GM12891 (cell line): ENCODE data around the gene AKIP1. TPM values are rescaled to one million over a fixed set of nuclear protein-coding genes. Genes with fewer than 3 reads are reported as not detected.

Experiments
- DNase-seq: peaks from one replicate; pipeline ENCODE4 v3.0.0; 2011; ENCODE audit warnings: low spot score; ENCODE audit not compliant: insufficient read length
- FAIRE-seq: peaks from 2 replicates; lab custom pipeline; 2011; peaks lifted over from hg19 to GRCh38; lab: Jason Lieb, UNC
- PAX5 ChIP-seq: IDR thresholded peaks from 2 replicates; pipeline ENCODE4 v1.6.1; 2011; ENCODE audit warnings: low read length, moderate library complexity, mild to moderate bottlenecking; ENCODE audit not compliant: insufficient read depth, severe bottlenecking
- POLR2A ChIP-seq: IDR thresholded peaks from 2 replicates; pipeline ENCODE4 v1.6.1; 2011; ENCODE audit warnings: low read depth, low read length, control low read depth
- POLR2AphosphoS5 ChIP-seq: IDR thresholded peaks from 2 replicates; pipeline ENCODE4 v1.6.1; 2011; ENCODE audit warnings: low read depth, low read length, control low read depth
- POU2F2 ChIP-seq: IDR thresholded peaks from 2 replicates; pipeline ENCODE4 v1.6.1; 2011; ENCODE audit warnings: low read depth, mild to moderate bottlenecking, control low read depth, low read length, moderate library complexity
- SPI1 ChIP-seq: IDR thresholded peaks from 2 replicates; pipeline ENCODE4 v1.6.1; 2011; ENCODE audit warnings: low read depth, low read length, control low read depth
- TAF1 ChIP-seq: IDR thresholded peaks from 2 replicates; pipeline ENCODE4 v1.6.1; 2011; ENCODE audit warnings: low read depth, low read length, control low read depth
- polyA plus RNA-seq: library from polyadenylated mRNA; unstranded; fragments of >200 nt; gene quantifications from one replicate; pipeline ENCODE4 v1.2.1, GENCODE V29; 2012; ENCODE audit warnings: low read depth, missing spikeins, inconsistent platforms; ENCODE audit not compliant: missing spikeins

Gene AKIP1
- polyA plus RNA-seq: 20.1 TPM

GRCh38 chr11:8911029-8911823 is at the start of gene AKIP1:
Gene AKIP1, plus strand, starts transcription at chr11:8911189. Its CDS starts 261 bp downstream, at chr11:8911450.
- FAIRE-seq (peak; percentile 88), DNase-seq (peak; percentile 73)
- no peak for TF ChIP-seq POU2F2
- no peak for TF ChIP-seq PAX5
- TF ChIP-seq SPI1: no peak
- no peak for TF ChIP-seq POLR2A

- DNase-seq (no peak), FAIRE-seq (no peak)
- TF ChIP-seq POLR2AphosphoS5: no peak
- no peak for TF ChIP-seq POU2F2
- no peak for TF ChIP-seq PAX5
- TF ChIP-seq SPI1: no peak
- no peak for TF ChIP-seq TAF1
- no peak for TF ChIP-seq POLR2A
Measured at GRCh38 chr11:8863838-8864237, 47.2 kb upstream of the AKIP1 start.

GRCh38 chr11:8865304-8865703 is 45.7 kb upstream of the AKIP1 start:
- FAIRE-seq (no peak), DNase-seq (no peak)
- no peak for TF ChIP-seq SPI1
- no peak for TF ChIP-seq POU2F2
- TF ChIP-seq PAX5: no peak
- no peak for TF ChIP-seq POLR2AphosphoS5
- no peak for TF ChIP-seq TAF1
- TF ChIP-seq POLR2A: no peak

- FAIRE-seq: no peak
- DNase-seq: no peak
- TF ChIP-seq SPI1 (no peak), TAF1 (no peak), POLR2A (no peak)
Measured at GRCh38 chr11:8867035-8867434, 44.0 kb upstream of the AKIP1 start.

GRCh38 chr11:8867931-8868631 is 42.9 kb upstream of the AKIP1 start:
- no peak for DNase-seq
- no peak for FAIRE-seq
- TF ChIP-seq POU2F2 (no peak), POLR2A (no peak), TAF1 (no peak), POLR2AphosphoS5 (no peak), SPI1 (no peak), PAX5 (no peak)

- DNase-seq: peak; percentile 29
- FAIRE-seq: no peak
- TF ChIP-seq PAX5: no peak
- TF ChIP-seq POU2F2: no peak
- TF ChIP-seq POLR2A: no peak
- TF ChIP-seq TAF1: no peak
- TF ChIP-seq POLR2AphosphoS5: no peak
- TF ChIP-seq SPI1: no peak
Measured at GRCh38 chr11:8870411-8871170, 40.4 kb upstream of the AKIP1 start.

GRCh38 chr11:8871171-8871775 is 39.7 kb upstream of the AKIP1 start:
- FAIRE-seq (no peak), DNase-seq (no peak)
- TF ChIP-seq POLR2AphosphoS5: no peak
- no peak for TF ChIP-seq PAX5
- TF ChIP-seq TAF1: no peak
- TF ChIP-seq POLR2A: no peak
- TF ChIP-seq SPI1: no peak
- no peak for TF ChIP-seq POU2F2

GRCh38 chr11:8871962-8872361 is 39.0 kb upstream of the AKIP1 start:
- no peak for TF ChIP-seq POLR2A
- no peak for TF ChIP-seq TAF1
- TF ChIP-seq POU2F2: no peak
- TF ChIP-seq SPI1: no peak
- no peak for TF ChIP-seq POLR2AphosphoS5
- no peak for TF ChIP-seq PAX5
- DNase-seq (no peak), FAIRE-seq (no peak)
